D721Med (cell line): Measurements from ENCODE around the gene RAB30.

ENCODE experiments used
- DNase-seq: peaks from one replicate; pipeline ENCODE4 v3.0.0; 2011; ENCODE audit warnings: low spot score; ENCODE audit not compliant: insufficient read length
- FAIRE-seq: peaks from 2 replicates; lab custom pipeline; 2011; peaks lifted over from hg19 to GRCh38; lab: Jason Lieb, UNC
- CTCF ChIP-seq: IDR thresholded peaks from 2 replicates; pipeline ENCODE4 v1.5.1; 2012; ENCODE audit warnings: mild to moderate bottlenecking, control low read depth; ENCODE audit not compliant: insufficient read depth; ENCODE audit errors: missing control alignments

RAB30 gene

GRCh38 chr11:83021780-83022125 lies 49.9 kb downstream of the RAB30 start:
- FAIRE-seq = no peak
- no peak for TF ChIP-seq CTCF

GRCh38 chr11:83020942-83021779 lies 50.5 kb downstream of the RAB30 start:
- FAIRE-seq (no peak), DNase-seq (no peak)
- no peak for TF ChIP-seq CTCF

More at GRCh38 chr11:83021780-83022125, 49.9 kb downstream of the RAB30 start:
- DNase-seq = no peak

- DNase-seq = no peak
- FAIRE-seq = no peak
- TF ChIP-seq CTCF = no peak
These were observed 51.7 kb downstream of the RAB30 start for GRCh38 chr11:83019888-83020579.

GRCh38 chr11:83014951-83015350 lies 56.7 kb downstream of the RAB30 start:
- no peak for TF ChIP-seq CTCF
- FAIRE-seq (no peak), DNase-seq (no peak)

- no peak for FAIRE-seq
- DNase-seq = no peak
These were observed 59.3 kb downstream of the RAB30 start for GRCh38 chr11:83012168-83013067.

More at GRCh38 chr11:83012168-83013067, 59.3 kb downstream of the RAB30 start:
- no peak for TF ChIP-seq CTCF
